GM21576 (cell line): ENCODE measurements around the gene WDR6.
"Not testable (repeated sequence)": the region's sequence is repeated elsewhere in the genome, so short reads cannot be mapped to it uniquely, and the experiment has no call there.

Source experiments
- ATAC-seq: cut with Tn5 transposase; IDR thresholded peaks from one replicate; pipeline ENCODE4 v1.9.1; 2021; ENCODE audit warnings: mild to moderate bottlenecking, moderate library complexity; ENCODE audit not compliant: unreplicated experiment

WDR6 gene

DNA sequence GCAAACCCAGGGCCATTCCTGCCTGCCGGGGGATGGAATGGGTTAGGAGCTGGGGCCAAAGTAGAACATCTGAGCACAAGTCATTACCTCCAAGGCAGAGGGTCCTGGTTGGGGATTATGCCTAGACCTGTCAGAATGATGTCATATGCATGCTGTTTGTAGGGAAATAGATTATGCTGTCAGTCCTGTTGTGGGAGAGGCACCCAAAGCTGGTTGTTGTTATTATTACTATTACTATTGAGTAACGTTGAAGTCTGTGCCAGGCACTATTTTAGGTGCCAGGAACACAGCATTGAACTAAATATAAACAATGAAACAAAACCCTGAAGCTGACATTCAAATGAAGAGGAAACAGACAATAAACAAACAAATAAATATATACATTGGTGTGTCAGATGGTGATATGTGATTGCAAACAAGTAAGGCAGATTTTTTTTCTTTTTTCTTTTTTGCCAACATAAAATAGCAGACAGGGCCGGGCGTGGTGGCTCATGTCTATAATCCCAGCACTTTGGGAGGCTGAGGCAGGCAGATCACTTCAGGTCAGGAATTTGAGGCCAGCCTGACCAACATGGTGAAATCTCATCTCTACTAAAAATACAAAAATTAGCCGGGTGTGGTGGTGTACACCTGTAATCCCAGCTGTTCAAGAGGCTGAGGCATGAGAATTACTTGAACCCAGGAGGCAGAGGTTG is 15.2 kb upstream of the WDR6 start:
- no peak for ATAC-seq

DNA sequence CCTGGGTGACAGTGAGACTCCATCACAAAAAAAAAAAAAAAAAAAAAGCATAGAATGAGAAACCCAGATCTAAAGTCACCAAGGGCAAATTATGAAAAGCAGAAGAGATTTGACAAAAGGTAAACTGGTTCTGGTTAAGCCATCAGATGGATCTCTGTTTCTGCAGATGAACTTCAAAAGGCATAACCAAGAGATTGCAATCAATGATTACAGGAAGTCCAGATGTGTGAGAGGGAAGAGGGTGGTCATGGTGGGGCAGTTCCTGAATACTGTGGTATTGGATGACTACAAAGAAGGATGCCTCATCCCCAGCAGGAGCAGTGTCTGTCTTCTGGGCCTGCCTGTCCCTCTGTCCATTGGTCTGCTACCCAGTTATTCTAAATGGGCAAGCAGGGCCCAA is 13.4 kb upstream of the WDR6 start:
- ATAC-seq, result no peak

DNA sequence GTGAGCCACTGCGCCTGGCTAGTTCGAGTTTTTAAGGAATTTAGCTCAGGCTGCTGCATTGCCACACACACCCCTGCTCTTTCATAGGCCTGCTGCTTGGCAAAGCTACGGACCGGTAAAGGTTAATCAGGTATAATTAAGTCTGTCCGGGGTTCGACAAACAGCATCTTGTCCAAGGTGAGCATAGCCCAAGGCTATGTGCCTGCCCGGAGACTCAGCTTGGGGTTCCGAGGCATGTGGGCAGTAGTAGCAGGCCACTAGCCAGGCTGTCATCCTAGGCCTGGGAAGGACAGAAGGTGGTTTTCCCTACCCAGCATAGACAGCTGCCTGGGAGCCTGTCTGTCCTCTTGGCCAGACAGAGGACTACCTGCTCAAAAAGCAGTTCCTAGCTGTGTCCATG is 10.6 kb upstream of the WDR6 start:
- no peak for ATAC-seq

DNA sequence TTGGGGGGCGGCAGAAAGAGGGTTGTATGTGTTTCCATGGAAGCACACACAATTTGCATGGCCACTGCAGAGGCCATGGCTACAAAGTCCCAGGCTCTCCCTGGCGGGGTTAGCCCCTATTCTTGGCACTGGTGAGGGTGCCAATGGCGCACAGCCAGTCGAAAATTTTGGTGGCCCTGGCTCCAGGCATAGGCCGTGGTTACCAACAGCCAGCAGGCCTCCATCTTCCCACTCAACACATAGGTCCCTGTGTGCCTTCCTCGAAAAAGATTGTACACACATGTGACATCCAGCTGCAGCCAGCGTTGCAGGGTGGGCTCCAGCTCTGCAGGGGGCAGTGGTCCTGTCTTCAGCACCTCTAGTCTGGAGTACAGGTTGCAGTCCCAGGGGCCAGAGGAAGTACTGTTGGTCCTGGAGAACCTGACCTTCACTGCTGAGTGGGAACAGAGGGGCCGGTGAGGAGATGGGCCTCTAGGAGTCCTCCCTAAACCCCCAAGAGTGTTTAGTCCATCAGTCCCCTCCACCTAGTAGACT is 10.0 kb upstream of the WDR6 start:
- no peak for ATAC-seq

DNA sequence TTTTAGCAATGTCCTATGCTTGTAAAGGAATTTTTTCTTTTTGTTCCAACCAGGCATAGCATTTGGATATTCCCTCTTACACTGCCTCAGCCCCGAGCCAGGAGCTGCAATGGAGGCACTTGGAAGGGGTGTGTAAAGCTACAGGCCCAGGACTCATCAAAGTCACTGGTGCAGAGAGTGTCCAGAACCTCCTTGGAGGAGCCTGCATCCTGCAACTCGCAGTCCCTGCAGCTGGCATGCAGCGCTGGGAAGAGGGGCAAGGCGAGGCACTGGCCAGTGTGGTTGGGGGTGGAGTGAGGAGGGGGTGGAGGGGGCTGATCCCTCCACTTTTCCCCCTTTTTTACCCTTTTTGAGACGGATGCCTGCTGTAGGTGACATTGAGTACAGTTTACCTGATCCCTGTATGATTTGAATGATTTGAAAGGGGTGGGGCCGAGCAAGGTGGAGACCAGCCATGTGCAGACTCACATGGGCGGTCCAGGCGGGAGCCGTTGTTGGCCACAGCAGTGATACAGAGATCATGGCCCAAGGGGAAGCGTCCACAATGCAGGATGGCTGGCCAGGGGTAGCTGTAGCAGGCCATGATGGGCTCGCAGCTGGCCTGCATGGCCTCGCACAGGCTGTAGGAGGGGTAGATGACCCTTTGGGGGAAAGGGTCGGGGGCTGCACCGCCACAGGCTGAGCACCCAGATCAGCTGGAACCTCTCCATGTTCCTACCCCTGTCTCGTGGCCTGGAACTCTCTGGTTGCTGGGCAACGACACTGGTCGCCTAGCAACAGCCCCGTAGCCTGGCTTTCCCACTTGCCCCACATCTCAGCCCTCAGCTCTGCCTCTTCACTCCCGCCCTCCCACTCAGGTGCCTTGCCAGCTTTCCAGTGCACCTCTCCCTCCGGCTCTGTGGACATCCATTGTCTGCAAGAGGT is 9.2 kb upstream of the WDR6 start:
- no peak for ATAC-seq

DNA sequence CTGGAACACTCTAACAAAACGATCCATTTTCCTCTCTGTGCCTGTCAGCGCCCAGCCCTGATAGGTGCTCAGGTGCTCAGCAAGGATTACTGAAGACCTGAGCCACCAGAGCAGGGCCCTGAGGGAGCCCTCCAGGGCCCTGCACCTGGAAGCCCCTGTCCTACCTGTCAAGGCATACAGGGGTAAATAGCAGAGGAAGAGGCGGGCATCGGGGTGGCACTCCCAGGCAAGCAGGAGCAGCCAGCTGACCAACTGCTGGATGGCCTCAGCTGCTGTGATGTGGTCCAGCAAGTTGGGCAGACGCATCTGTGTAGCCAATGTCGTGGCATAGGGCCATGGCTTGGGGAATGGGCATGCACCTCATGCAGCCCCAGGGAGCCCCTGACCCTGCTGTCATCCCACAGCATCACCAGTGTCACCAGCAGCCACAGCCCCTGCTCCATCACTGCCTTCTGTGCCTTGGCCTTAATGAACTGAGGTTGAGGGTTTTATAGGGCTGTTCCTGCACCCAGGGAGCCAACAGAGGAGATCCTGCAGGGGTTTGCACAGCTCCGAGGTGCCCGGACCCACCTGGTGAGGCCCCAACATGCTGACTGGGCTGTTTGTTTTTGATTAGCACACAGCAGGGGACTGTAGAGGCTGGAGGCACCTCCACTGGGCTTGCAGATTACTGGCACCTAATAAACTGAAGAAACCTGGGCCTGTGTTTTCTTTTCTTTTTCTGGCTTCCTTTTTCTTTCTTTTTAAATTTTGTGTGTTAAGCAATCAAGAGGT is 7.9 kb upstream of the WDR6 start:
- ATAC-seq, result no peak

DNA sequence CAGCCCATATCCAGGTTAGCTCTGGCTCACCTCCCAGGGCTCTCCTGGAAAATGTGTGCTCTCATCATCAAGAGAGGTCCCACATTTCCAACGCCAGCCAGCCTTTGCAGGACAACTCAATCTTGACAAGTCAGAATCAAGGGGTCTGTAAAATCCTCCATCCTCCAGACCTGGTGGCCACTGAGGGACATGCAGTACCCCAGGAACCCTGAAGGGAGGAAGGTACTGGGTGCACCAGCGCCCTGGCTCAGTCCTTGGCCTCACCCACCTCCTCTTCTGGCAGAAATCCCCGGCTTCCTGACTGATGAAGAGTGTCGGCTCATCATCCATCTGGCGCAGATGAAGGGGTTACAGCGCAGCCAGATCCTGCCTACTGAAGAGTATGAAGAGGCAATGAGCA is 6.0 kb upstream of the WDR6 start:
- ATAC-seq, result no peak

DNA sequence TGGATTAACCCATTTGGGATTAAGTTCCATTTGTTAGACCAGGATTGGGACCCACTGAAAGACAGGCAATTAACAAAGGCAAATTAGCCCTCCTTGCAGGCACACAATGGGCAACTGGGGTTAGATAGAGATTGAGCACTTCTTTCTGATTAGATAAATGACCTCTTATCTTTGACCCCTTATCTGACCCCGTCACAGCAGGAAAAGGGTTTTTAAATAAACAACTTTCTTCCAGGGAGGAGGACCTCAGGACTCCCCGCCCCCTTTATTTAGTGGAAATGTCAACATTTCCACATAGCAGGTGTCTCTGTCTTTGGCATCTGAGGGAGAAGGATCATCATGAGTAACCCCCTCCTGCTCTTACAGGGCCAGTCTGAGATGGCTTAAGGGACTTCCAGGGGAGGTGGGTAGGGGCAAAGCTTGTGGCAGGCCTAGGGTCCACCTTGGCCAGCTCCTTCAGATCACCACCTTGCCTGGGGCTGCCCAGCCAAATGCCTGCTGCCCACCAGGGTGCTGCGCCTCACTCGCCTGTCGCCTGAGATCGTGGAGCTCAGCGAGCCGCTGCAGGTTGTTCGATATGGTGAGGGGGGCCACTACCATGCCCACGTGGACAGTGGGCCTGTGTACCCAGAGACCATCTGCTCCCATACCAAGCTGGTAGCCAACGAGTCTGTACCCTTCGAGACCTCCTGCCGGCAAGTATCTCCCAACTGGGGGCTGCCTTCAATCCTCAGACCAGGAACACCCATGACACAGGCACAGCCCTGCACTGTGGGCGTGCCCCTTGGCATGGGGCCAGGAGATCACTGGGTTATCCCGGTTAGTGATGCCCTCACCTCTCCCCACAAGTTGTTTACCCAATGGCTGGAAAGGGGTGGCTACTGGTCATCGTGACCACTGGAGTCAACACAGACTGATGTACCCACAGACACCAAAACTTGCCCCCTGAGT is 2.6 kb upstream of the WDR6 start:
- no peak for ATAC-seq

DNA sequence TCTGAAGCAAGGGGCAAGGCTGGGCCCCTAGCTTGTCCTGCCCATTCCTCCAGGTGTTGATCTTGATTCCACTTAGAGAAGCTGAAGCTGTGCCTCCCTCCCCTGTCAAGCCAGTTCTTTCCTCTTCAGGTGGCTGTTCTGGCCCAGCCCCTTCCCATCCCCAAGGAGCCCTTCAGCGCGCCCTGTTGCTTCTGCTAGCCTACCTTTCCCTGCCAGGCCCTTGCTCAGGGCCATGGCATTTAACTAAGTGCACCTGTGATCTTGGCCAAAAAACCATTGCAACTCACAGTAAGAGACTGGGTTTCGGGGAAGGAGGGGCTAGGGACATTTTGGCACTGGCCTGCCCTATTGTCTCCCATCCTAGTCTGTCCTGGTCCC is 1.9 kb upstream of the WDR6 start:
- ATAC-seq, result no peak

DNA sequence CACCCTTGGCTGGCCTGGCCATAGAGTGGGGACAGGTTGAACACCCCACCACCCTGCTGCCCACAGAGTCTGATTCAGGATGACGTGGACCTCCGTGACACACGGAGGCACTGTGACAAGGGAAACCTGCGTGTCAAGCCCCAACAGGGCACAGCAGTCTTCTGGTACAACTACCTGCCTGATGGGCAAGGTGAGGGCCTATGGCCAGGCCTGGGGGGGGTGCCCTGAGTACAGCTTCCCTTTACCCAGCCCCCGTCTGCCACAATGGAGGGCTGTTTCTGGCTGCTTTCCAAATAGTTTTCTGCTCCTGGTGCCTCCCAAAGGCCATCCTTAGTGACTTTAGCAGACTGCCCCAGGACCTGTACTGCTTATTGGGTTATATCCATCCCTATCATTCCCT is 1.2 kb upstream of the WDR6 start:
- no peak for ATAC-seq

DNA sequence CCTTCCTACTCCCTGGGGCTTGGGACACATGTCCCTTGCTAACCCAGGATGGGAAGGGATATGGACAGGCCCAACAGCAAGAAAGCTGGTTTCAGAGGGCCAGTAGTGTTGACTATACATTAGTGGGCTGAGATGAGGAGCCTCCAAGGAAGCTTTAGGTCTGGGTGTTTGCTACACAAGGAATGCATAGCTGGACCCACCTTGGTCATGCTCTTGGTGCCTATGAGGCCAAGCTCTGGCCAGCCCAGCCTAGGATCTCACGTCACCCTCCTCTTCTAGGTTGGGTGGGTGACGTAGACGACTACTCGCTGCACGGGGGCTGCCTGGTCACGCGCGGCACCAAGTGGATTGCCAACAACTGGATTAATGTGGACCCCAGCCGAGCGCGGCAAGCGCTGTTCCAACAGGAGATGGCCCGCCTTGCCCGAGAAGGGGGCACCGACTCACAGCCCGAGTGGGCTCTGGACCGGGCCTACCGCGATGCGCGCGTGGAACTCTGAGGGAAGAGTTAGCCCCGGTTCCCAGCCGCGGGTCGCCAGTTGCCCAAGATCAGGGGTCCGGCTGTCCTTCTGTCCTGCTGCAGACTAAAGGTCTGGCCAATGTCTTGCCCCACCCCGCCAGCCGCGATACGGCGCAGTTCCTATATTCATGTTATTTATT is 653 bp upstream of the WDR6 start:
- peak; percentile 1 for ATAC-seq

DNA sequence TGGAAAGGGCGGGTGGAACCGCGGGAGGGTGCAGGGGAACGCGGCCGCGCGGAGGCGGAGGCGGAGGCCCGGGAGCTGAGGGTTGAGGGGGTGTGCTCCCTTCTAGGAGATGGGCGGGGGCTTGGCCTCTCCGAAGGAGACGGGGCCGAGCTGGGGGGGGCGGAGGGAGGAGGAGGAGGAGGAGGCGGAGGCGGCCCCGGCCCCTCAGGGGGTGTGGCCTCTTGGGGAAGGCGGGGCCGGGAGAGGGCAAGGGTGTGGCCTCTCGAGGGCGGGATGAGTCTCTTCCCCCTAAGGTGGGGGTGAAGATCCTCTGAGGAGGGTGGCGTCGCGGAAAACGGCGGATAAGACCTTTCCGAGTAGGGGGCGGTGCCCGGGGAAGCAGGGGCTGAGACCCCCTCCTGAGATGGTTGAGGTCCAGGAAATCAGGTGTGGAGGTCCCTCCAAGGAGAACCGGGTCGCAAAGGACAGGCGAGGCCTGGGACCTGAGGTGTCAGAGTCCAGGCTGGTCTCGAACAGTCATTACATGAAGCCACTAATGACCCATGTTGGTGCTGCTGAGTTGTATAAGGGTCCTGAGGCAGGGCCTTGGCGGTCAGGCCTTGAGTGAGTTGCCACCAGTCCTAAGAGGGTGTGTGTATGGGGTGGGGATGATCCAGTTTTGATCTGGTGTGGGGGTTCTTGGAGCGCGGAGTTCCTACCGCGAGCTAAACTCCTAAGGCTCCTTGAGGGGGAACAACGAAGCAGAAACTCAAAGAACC is 759 bp downstream of the WDR6 start:
- ATAC-seq, result peak; percentile 42

DNA sequence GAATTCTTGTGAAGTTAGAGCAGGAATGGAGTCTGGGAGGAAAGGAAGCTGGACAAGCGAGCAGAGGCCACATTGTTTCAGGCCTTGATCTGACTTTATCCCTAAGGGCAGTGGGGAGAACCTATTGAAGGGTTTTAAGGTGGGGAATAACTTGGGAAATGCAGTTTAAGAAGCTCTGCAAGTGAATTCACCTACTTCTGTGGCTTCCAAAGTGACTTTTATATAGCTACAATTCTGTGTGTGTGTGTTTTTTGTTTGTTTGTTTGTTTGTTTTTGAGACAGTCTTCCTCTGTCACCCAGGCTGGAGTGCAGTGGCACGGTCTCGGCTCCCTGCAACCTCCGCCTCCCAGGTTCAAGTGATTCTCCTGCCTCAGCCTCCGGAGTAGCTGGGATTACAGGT is 1.4 kb downstream of the WDR6 start:
- not testable (repeated sequence) for ATAC-seq

DNA sequence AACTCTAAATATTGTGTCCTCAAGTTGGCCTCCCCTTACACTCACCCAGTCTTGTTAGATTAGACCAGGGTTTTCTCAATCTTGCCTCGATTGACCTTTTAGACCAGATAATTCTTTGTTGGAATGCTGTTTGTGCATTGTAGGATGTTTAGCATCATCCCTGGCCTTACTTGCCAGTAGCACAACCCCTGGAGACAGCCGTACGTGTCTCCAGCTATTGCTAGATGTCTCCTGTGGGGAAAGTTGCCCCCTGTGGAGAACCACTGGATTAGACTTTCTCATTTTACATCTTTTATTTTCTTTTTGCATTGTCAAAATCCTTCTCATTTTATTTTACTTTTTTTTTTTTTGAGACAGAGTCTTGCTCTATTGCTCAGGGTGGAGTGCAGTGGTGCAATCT is 2.2 kb downstream of the WDR6 start:
- no peak for ATAC-seq

DNA sequence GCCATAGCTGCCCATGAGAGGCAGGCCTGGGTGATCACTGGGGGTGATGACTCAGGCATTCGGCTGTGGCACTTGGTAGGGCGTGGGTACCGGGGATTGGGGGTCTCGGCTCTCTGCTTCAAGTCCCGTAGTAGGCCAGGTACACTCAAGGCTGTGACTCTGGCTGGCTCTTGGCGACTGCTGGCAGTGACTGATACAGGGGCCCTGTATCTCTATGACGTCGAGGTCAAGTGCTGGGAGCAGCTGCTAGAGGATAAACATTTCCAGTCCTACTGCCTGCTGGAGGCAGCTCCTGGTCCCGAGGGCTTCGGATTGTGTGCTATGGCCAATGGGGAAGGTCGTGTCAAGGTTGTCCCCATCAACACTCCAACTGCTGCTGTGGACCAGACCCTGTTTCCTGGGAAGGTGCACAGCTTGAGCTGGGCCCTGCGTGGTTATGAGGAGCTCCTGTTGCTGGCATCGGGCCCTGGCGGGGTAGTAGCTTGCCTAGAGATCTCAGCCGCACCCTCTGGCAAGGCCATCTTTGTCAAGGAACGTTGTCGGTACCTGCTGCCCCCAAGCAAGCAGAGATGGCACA is 5.3 kb downstream of the WDR6 start:
- no peak for ATAC-seq

DNA sequence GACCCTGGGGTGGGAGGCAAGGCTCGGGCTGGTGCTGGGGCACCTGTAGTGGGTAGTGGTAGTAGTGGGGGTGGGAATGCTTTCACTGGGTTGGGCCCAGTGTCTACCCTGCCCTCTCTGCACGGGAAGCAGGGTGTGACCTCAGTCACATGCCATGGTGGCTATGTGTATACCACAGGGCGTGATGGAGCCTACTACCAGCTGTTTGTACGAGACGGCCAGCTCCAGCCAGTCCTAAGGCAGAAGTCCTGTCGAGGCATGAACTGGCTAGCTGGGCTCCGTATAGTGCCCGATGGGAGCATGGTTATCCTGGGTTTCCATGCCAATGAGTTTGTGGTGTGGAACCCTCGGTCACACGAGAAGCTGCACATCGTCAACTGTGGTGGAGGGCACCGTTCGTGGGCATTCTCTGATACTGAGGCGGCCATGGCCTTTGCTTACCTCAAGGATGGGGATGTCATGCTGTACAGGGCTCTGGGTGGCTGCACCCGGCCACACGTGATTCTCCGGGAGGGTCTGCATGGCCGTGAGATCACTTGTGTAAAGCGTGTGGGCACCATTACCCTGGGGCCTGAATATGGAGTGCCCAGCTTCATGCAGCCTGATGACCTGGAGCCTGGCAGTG is 6.0 kb downstream of the WDR6 start:
- ATAC-seq, result no peak

DNA sequence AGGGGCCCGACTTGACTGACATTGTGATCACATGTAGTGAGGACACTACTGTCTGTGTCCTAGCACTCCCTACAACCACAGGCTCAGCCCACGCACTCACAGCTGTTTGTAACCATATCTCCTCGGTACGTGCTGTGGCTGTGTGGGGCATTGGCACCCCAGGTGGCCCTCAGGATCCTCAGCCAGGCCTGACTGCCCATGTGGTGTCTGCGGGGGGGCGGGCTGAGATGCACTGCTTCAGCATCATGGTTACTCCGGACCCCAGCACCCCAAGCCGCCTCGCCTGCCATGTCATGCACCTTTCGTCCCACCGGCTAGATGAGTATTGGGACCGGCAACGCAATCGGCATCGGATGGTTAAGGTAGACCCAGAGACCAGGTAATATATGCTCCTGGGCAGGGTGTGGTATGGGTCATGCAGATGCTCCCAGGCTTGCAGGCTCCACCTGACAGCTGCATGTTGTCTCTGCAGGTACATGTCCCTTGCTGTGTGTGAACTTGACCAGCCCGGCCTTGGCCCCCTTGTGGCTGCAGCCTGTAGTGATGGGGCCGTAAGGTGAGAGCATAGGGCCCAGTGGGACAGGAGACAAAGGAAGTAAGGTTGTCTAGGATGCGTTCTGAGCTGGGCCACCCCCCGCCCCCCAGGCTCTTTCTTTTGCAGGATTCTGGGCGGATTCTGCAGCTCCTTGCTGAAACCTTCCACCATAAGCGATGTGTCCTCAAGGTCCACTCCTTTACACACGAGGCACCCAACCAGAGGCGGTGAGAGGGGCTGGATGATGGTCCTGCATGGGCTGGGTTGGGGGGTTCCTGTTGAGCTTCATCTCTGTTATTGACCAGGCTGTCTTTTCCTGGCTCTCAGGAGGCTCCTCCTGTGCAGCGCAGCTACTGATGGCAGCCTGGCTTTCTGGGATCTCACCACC is 6.8 kb downstream of the WDR6 start:
- no peak for ATAC-seq
